Activated naive CD8-positive, alpha-beta T cell (primary cell): ENCODE data around the gene DSTYK.

Source experiments
- H3K27ac Mint-ChIP-seq: one replicate; pipeline ENCODE4 v1.8.0; 2021; ENCODE audit warnings: mixed read lengths
- H3K27me3 Mint-ChIP-seq: one replicate; pipeline ENCODE4 v1.8.0; 2021; ENCODE audit warnings: mixed read lengths
- H3K36me3 Mint-ChIP-seq: one replicate; pipeline ENCODE4 v1.8.0; 2021; ENCODE audit warnings: mixed read lengths
- H3K4me1 Mint-ChIP-seq: one replicate; pipeline ENCODE4 v1.8.0; 2021; ENCODE audit warnings: low read depth, mixed read lengths
- H3K4me3 Mint-ChIP-seq: one replicate; pipeline ENCODE4 v1.8.0; 2021; ENCODE audit warnings: mild to moderate bottlenecking, mixed read lengths
- H3K9me3 Mint-ChIP-seq: one replicate; pipeline ENCODE4 v1.8.0; 2021; ENCODE audit warnings: low read depth, mixed read lengths

The DSTYK gene

GRCh38 chr1:205232127-205232820 lies 20.8 kb upstream of the DSTYK start:
- H3K27ac Mint-ChIP-seq: peak overlapping the region; percentile 10
- H3K9me3 Mint-ChIP-seq: no peaks in the 10 kb centered on the region
- H3K27me3 Mint-ChIP-seq: no peaks in the 10 kb centered on the region
- peaks cover 35% of the 10 kb centered on the region for H3K4me1 Mint-ChIP-seq
- peak overlapping the region; percentile 17 for H3K4me3 Mint-ChIP-seq
- H3K36me3 Mint-ChIP-seq: no peaks in the 10 kb centered on the region

- peaks cover 27% of the 10 kb centered on the region for H3K4me1 Mint-ChIP-seq
- H3K4me3 Mint-ChIP-seq: no peak overlapping the region
- no peak overlapping the region for H3K27ac Mint-ChIP-seq
- no peaks in the 10 kb centered on the region for H3K27me3 Mint-ChIP-seq
- no peaks in the 10 kb centered on the region for H3K9me3 Mint-ChIP-seq
- H3K36me3 Mint-ChIP-seq: no peaks in the 10 kb centered on the region
Measured at GRCh38 chr1:205230982-205231381, 19.5 kb upstream of the DSTYK start.

GRCh38 chr1:205229916-205230700 lies 18.6 kb upstream of the DSTYK start:
- Mint-ChIP-seq H3K9me3 (no peaks in the 10 kb centered on the region), H3K27ac (no peak overlapping the region), H3K4me3 (peak overlapping the region; percentile 97), H3K27me3 (peaks cover 1% of the 10 kb centered on the region), H3K36me3 (no peaks in the 10 kb centered on the region), H3K4me1 (peaks cover 27% of the 10 kb centered on the region)

GRCh38 chr1:205229399-205229871 lies 17.9 kb upstream of the DSTYK start:
- peak overlapping the region; percentile 97 for H3K4me3 Mint-ChIP-seq
- H3K4me1 Mint-ChIP-seq: peaks cover 27% of the 10 kb centered on the region
- H3K27ac Mint-ChIP-seq: no peak overlapping the region
- H3K36me3 Mint-ChIP-seq: no peaks in the 10 kb centered on the region
- H3K9me3 Mint-ChIP-seq: no peaks in the 10 kb centered on the region
- H3K27me3 Mint-ChIP-seq: peaks cover 1% of the 10 kb centered on the region

- Mint-ChIP-seq H3K27me3 (peaks cover 1% of the 10 kb centered on the region), H3K27ac (peak overlapping the region; percentile 41), H3K36me3 (no peaks in the 10 kb centered on the region), H3K4me3 (peak overlapping the region; percentile 97), H3K4me1 (peaks cover 24% of the 10 kb centered on the region), H3K9me3 (no peaks in the 10 kb centered on the region)
Measured at GRCh38 chr1:205228093-205228521, 16.6 kb upstream of the DSTYK start.

- Mint-ChIP-seq H3K9me3 (no peaks in the 10 kb centered on the region), H3K27me3 (peaks cover 1% of the 10 kb centered on the region), H3K4me3 (peak within 1 kb of the TSS; percentile 97), H3K36me3 (no peaks in the 10 kb centered on the region), H3K27ac (peak within 1 kb of the TSS; percentile 81), H3K4me1 (peaks cover 21% of the 10 kb centered on the region)
Measured at GRCh38 chr1:205227584-205228013, 16.1 kb upstream of the DSTYK start, which contains the start of gene TMCC2. Gene TMCC2 (plus strand): TSS chr1:205227946. CDS start chr1:205228565, 619 bp downstream.

- Mint-ChIP-seq H3K4me3 (peak overlapping the region; percentile 81), H3K36me3 (no peaks in the 10 kb centered on the region), H3K9me3 (no peaks in the 10 kb centered on the region), H3K4me1 (peaks cover 19% of the 10 kb centered on the region), H3K27ac (no peak overlapping the region), H3K27me3 (peaks cover 1% of the 10 kb centered on the region)
Measured at GRCh38 chr1:205226868-205227583, 15.5 kb upstream of the DSTYK start.

- H3K4me1 Mint-ChIP-seq: peaks cover 19% of the 10 kb centered on the region
- H3K36me3 Mint-ChIP-seq: no peaks in the 10 kb centered on the region
- no peak overlapping the region for H3K27ac Mint-ChIP-seq
- H3K9me3 Mint-ChIP-seq: no peaks in the 10 kb centered on the region
- peaks cover 1% of the 10 kb centered on the region for H3K27me3 Mint-ChIP-seq
- no peak overlapping the region for H3K4me3 Mint-ChIP-seq
Measured at GRCh38 chr1:205225901-205226765, 14.6 kb upstream of the DSTYK start.

GRCh38 chr1:205224736-205225135 lies 13.2 kb upstream of the DSTYK start:
- H3K36me3 Mint-ChIP-seq: no peaks in the 10 kb centered on the region
- peaks cover 13% of the 10 kb centered on the region for H3K4me1 Mint-ChIP-seq

GRCh38 chr1:205220421-205220820 lies 8.9 kb upstream of the DSTYK start:
- Mint-ChIP-seq H3K4me1 (peaks cover 2% of the 10 kb centered on the region), H3K9me3 (no peaks in the 10 kb centered on the region), H3K36me3 (no peaks in the 10 kb centered on the region), H3K27ac (no peak overlapping the region), H3K4me3 (no peak overlapping the region), H3K27me3 (no peaks in the 10 kb centered on the region)

More at GRCh38 chr1:205224736-205225135, 13.2 kb upstream of the DSTYK start:
- H3K27me3 Mint-ChIP-seq: peaks cover 1% of the 10 kb centered on the region
- no peaks in the 10 kb centered on the region for H3K9me3 Mint-ChIP-seq
- no peak overlapping the region for H3K27ac Mint-ChIP-seq
- no peak overlapping the region for H3K4me3 Mint-ChIP-seq

GRCh38 chr1:205217418-205217817 lies 5.9 kb upstream of the DSTYK start:
- Mint-ChIP-seq H3K4me1 (peaks cover 13% of the 10 kb centered on the region), H3K27me3 (no peaks in the 10 kb centered on the region), H3K9me3 (no peaks in the 10 kb centered on the region), H3K36me3 (no peaks in the 10 kb centered on the region), H3K27ac (no peak overlapping the region), H3K4me3 (no peak overlapping the region)

- no peaks in the 10 kb centered on the region for H3K27me3 Mint-ChIP-seq
- H3K4me3 Mint-ChIP-seq: no peak overlapping the region
- no peak overlapping the region for H3K27ac Mint-ChIP-seq
- peaks cover 21% of the 10 kb centered on the region for H3K4me1 Mint-ChIP-seq
- no peaks in the 10 kb centered on the region for H3K36me3 Mint-ChIP-seq
- no peaks in the 10 kb centered on the region for H3K9me3 Mint-ChIP-seq
Measured at GRCh38 chr1:205216588-205216987, 5.1 kb upstream of the DSTYK start.

GRCh38 chr1:205214756-205215155 lies 3.3 kb upstream of the DSTYK start:
- Mint-ChIP-seq H3K36me3 (no peaks in the 10 kb centered on the region), H3K27ac (no peak overlapping the region), H3K27me3 (no peaks in the 10 kb centered on the region), H3K4me3 (peak overlapping the region; percentile 14), H3K4me1 (peaks cover 32% of the 10 kb centered on the region), H3K9me3 (no peaks in the 10 kb centered on the region)
